ENCODE data around the gene GDPD5. TPM values are rescaled to one million over a fixed set of nuclear protein-coding genes. Genes with fewer than 3 reads are reported as not detected.

GDPD5 gene
- total RNA-seq, 1 experiment from 2014 or later = 7.8 TPM

GRCh38 chr11:75532200-75533048 lies 6.7 kb upstream of the GDPD5 start:
- Histone ChIP-seq H3K56ac (ENCODE audit: insufficient read length, low read depth, low read length) (no peak overlapping the region), H3K27me3 (ENCODE audit: insufficient read depth, low read length) (no peaks in the 10 kb centered on the region), H3K79me2 (ENCODE audit: insufficient read depth, low read length) (no peaks in the 10 kb centered on the region), H4K5ac (ENCODE audit: insufficient read length, low read depth, low read length) (no peak overlapping the region), H4K8ac (replicated peaks; ENCODE audit: insufficient read length, low read depth, low read length) (no peak overlapping the region), H3T11ph (ENCODE audit: low read length) (no peak overlapping the region), H4K20me1 (ENCODE audit: control insufficient read depth, insufficient read depth, insufficient read length) (no peaks in the 10 kb centered on the region), H3K9ac (ENCODE audit: extremely low read depth, insufficient read length, low read length) (no peak overlapping the region), H3K27ac (ENCODE audit: insufficient read length, low read depth, low read length) (no peak overlapping the region), H2BK15ac (ENCODE audit: low read depth, low read length) (no peak overlapping the region), H2BK12ac (ENCODE audit: insufficient read length, low read depth, low read length) (no peak overlapping the region), H3K18ac (ENCODE audit: insufficient read length, low read depth, low read length) (no peak overlapping the region), H3K23ac (ENCODE audit: insufficient read length, low read depth, low read length) (no peak overlapping the region), H2AFZ (ENCODE audit: low read length) (no peak overlapping the region), H3K14ac (ENCODE audit: insufficient read depth, low read length) (no peak overlapping the region), H3K23me2 (ENCODE audit: insufficient read length, low read depth, low read length, poor library complexity, severe bottlenecking) (no peaks in the 10 kb centered on the region), H2BK120ac (ENCODE audit: low read depth, low read length, poor library complexity, severe bottlenecking) (no peak overlapping the region), H4K91ac (ENCODE audit: insufficient read length, low read depth, low read length) (no peak overlapping the region), H3K4me1 (ENCODE audit: insufficient read depth, low read length) (no peaks in the 10 kb centered on the region), H3K79me1 (ENCODE audit: insufficient read depth, low read depth, low read length, poor library complexity, severe bottlenecking) (no peaks in the 10 kb centered on the region), H2BK5ac (ENCODE audit: insufficient read length, low read length) (no peak overlapping the region), H2AK5ac (ENCODE audit: insufficient read length, low read length) (no peak overlapping the region), H3K9me3 (ENCODE audit: control insufficient read depth, low read depth, low read length) (no peaks in the 10 kb centered on the region), H3K4me2 (ENCODE audit: insufficient read depth, insufficient read length, low read length) (peak overlapping the region; percentile 18), H3K4ac (ENCODE audit: low read depth, low read length) (no peak overlapping the region), H2BK20ac (ENCODE audit: low read depth, low read length, poor library complexity, severe bottlenecking) (no peak overlapping the region)
- peak; percentile 85 for DNase-seq
- no CpG with 5 or more reads among the region's 7 CpGs for WGBS (ENCODE audit: extremely low coverage, insufficient read length, low lambda C conversion rate)
- Mint-ChIP-seq H3K27me3 (ENCODE audit: low read depth) (peaks cover 11% of the 10 kb centered on the region), H3K4me3 (peak overlapping the region; percentile 40 to 71; a peak in 4 of 5 replicates), H3K36me3 (ENCODE audit: insufficient read depth in 1 of 3, low read depth in 3 of 3) (no peaks in the 10 kb centered on the region), H3K4me1 (peaks cover 16 to 22% of the 10 kb centered on the region in 2 experiments), H3K27ac (peak overlapping the region in 2 of 3 experiments; percentile 66 to 69; a peak in 2 of 7 replicates), H3K9me3 (no peaks in the 10 kb centered on the region)
- TF ChIP-seq CTCF (conservative IDR thresholded peaks at IDR 0.05) = peak; percentile 96
